Esophagus (tissue), 2 donors: ENCODE results near the gene SLC44A5. TPM values are rescaled to one million over a fixed set of nuclear protein-coding genes. Genes with fewer than 3 reads are reported as not detected.
"Not testable (repeated sequence)": the region's sequence is repeated elsewhere in the genome, so short reads cannot be mapped to it uniquely, and the experiment has no call there.

Source experiments
- H3K27ac ChIP-seq, 2 donors: one replicate each; pipeline ENCODE4 v1.5.1; 2013; ENCODE audit warnings: low read depth in 2 of 2, mild to moderate bottlenecking in 2 of 2, inconsistent platforms in 1 of 2, low read length in 1 of 2, moderate library complexity in 1 of 2
- H3K27me3 ChIP-seq, 2 donors: one replicate each; pipeline ENCODE4 v1.6.1; 2013; ENCODE audit warnings: low read length in 2 of 2, control low read depth in 1 of 2, mild to moderate bottlenecking in 1 of 2; ENCODE audit not compliant: insufficient read depth in 2 of 2, control insufficient read depth in 1 of 2
- H3K36me3 ChIP-seq, 2 donors: one replicate each; pipeline ENCODE4 v1.6.1; 2013; ENCODE audit warnings: low read length in 1 of 2; ENCODE audit not compliant: control insufficient read depth in 2 of 2, insufficient read depth in 2 of 2
- H3K4me1 ChIP-seq, 2 donors: one replicate each; pipeline ENCODE4 v1.6.1; 2013; ENCODE audit warnings: low read length in 1 of 2; ENCODE audit not compliant: control insufficient read depth in 2 of 2, insufficient read depth in 2 of 2
- H3K4me3 ChIP-seq, 2 donors: one replicate each; pipeline ENCODE4 v1.5.1; 2013; ENCODE audit warnings: low read length in 2 of 2, mild to moderate bottlenecking in 2 of 2, low read depth in 1 of 2, moderate library complexity in 1 of 2
- H3K9me3 ChIP-seq, 2 donors: one replicate each; pipeline ENCODE4 v1.6.1; 2013; ENCODE audit warnings: mild to moderate bottlenecking in 2 of 2, low read depth in 1 of 2, low read length in 1 of 2, moderate library complexity in 1 of 2; ENCODE audit not compliant: control insufficient read depth in 2 of 2, insufficient read depth in 1 of 2
- WGBS, 2 donors: extraction: QIAGEN DNeasy Blood & Tissue Kit; methylation state at CpG; one replicate each; pipeline ENCODE4 v1.1.7; 2013; 5-methylcytosine and 5-hydroxymethylcytosine counted together
- polyA plus RNA-seq, 2 donors: library from polyadenylated mRNA; stranded (reverse); fragments of 200-250 nt; gene quantifications; one replicate each; pipeline ENCODE4 v1.2.3, GENCODE V29; 2013
- donor health status: healthy with polysubstance abuse.
- donor health status: Bipolar disorder and iron deficiency.

SLC44A5 gene
- 1 to 10 TPM in 1 of 2 donors, under 1 TPM in 1; 0.75 to 3.1 TPM for polyA plus RNA-seq

GRCh38 chr1:75611014-75611413, at the start of gene SLC44A5:
Gene SLC44A5, minus strand, starts transcription at chr1:75611114. Its CDS starts 69,667 bp downstream, at chr1:75541447.
- Histone ChIP-seq H3K4me1 (peaks cover 3 to 6% of the 10 kb centered on the region in 2 donors), H3K9me3 (no peaks in the 10 kb centered on the region), H3K36me3 (no peaks in the 10 kb centered on the region), H3K4me3 (no peak within 1 kb of the TSS), H3K27ac (no peak within 1 kb of the TSS), H3K27me3 (peaks cover 3 to 8% of the 10 kb centered on the region in 2 donors)
- WGBS, 2 donors, result 75 to 76% methylated on average over 1 of the region's 1 CpG

GRCh38 chr1:75655931-75656330, 45.0 kb upstream of the SLC44A5 start:
- no peak overlapping the region for H3K4me3 ChIP-seq
- WGBS, 2 donors, result 59 to 66% methylated on average over 1 of the region's 1 CpG
- no peaks in the 10 kb centered on the region for H3K27me3 ChIP-seq
- no peak overlapping the region for H3K27ac ChIP-seq
- no peaks in the 10 kb centered on the region for H3K36me3 ChIP-seq
- H3K9me3 ChIP-seq, result peaks cover 0 to 4% of the 10 kb centered on the region in 2 donors
- no peaks in the 10 kb centered on the region for H3K4me1 ChIP-seq

- not testable (repeated sequence) for H3K27me3 ChIP-seq, H3K4me3 ChIP-seq, H3K27ac ChIP-seq, H3K4me1 ChIP-seq, H3K9me3 ChIP-seq, H3K36me3 ChIP-seq
- 69 to 72% methylated on average over 2 of the region's 2 CpGs for WGBS, 2 donors
These were observed 36.3 kb upstream of the SLC44A5 start for GRCh38 chr1:75647183-75647582.

- not testable (repeated sequence) for H3K27me3 ChIP-seq, H3K36me3 ChIP-seq, H3K27ac ChIP-seq, H3K4me3 ChIP-seq, H3K9me3 ChIP-seq, H3K4me1 ChIP-seq
- 89 to 92% methylated on average over 2 to 3 of the region's 4 CpGs for WGBS, 2 donors
These were observed 34.2 kb upstream of the SLC44A5 start for GRCh38 chr1:75645153-75645552.

GRCh38 chr1:75643460-75643859, 32.5 kb upstream of the SLC44A5 start:
- Histone ChIP-seq H3K9me3 (peaks cover 0 to 7% of the 10 kb centered on the region in 2 donors), H3K27me3 (no peaks in the 10 kb centered on the region)
- WGBS, 2 donors, result 48 to 60% methylated on average over 1 of the region's 1 CpG

GRCh38 chr1:75641325-75641724, 30.4 kb upstream of the SLC44A5 start:
- Histone ChIP-seq H3K4me1 (peaks cover 0 to 2% of the 10 kb centered on the region in 2 donors), H3K36me3 (no peaks in the 10 kb centered on the region), H3K27ac (no peak overlapping the region), H3K27me3 (no peaks in the 10 kb centered on the region), H3K9me3 (no peaks in the 10 kb centered on the region), H3K4me3 (no peak overlapping the region)
- 47 to 51% methylated on average over 3 of the region's 3 CpGs for WGBS, 2 donors

More at GRCh38 chr1:75643460-75643859, 32.5 kb upstream of the SLC44A5 start:
- Histone ChIP-seq H3K36me3 (no peaks in the 10 kb centered on the region), H3K27ac (no peak overlapping the region), H3K4me1 (peaks cover 0 to 2% of the 10 kb centered on the region in 2 donors), H3K4me3 (no peak overlapping the region)

- Histone ChIP-seq H3K4me1 (peaks cover 0 to 2% of the 10 kb centered on the region in 2 donors), H3K9me3 (no peaks in the 10 kb centered on the region), H3K4me3 (no peak overlapping the region), H3K27me3 (no peaks in the 10 kb centered on the region), H3K36me3 (no peaks in the 10 kb centered on the region), H3K27ac (peak overlapping the region in 1 of 2 donors; percentile 52)
These were observed 29.2 kb upstream of the SLC44A5 start for GRCh38 chr1:75640137-75640536.

GRCh38 chr1:75632350-75632949, 21.5 kb upstream of the SLC44A5 start:
- no peaks in the 10 kb centered on the region for H3K4me1 ChIP-seq
- no peaks in the 10 kb centered on the region for H3K27me3 ChIP-seq
- no peak overlapping the region for H3K27ac ChIP-seq
- no peak overlapping the region for H3K4me3 ChIP-seq
- WGBS, 2 donors, result 42% methylated on average over 2 of the region's 2 CpGs
- H3K36me3 ChIP-seq, result no peaks in the 10 kb centered on the region
- no peaks in the 10 kb centered on the region for H3K9me3 ChIP-seq

GRCh38 chr1:75630998-75631397, 20.1 kb upstream of the SLC44A5 start:
- Histone ChIP-seq H3K9me3 (no peaks in the 10 kb centered on the region), H3K36me3 (no peaks in the 10 kb centered on the region)
- 68 to 74% methylated on average over 1 of the region's 1 CpG for WGBS, 2 donors

GRCh38 chr1:75630004-75630594, 19.2 kb upstream of the SLC44A5 start:
- no peaks in the 10 kb centered on the region for H3K4me1 ChIP-seq
- H3K36me3 ChIP-seq, result no peaks in the 10 kb centered on the region
- peaks cover 0 to 2% of the 10 kb centered on the region in 2 donors for H3K27me3 ChIP-seq
- no peaks in the 10 kb centered on the region for H3K9me3 ChIP-seq
- H3K27ac ChIP-seq, result no peak overlapping the region
- H3K4me3 ChIP-seq, result no peak overlapping the region
- 56 to 65% methylated on average over 3 of the region's 3 CpGs for WGBS, 2 donors

More at GRCh38 chr1:75630998-75631397, 20.1 kb upstream of the SLC44A5 start:
- Histone ChIP-seq H3K4me3 (no peak overlapping the region), H3K4me1 (no peaks in the 10 kb centered on the region), H3K27me3 (peaks cover 0 to 2% of the 10 kb centered on the region in 2 donors), H3K27ac (no peak overlapping the region)
